Activated T-cell treated with anti-CD3 and anti-CD28 coated beads for 4 hours (primary cell): Measurements from ENCODE around the gene KRTAP5-10.
"Not testable (repeated sequence)": the region's sequence is repeated elsewhere in the genome, so short reads cannot be mapped to it uniquely, and the experiment has no call there.

Experiments used
- DNase-seq: peaks from one replicate; pipeline ENCODE4 v3.0.0-alpha.2; 2020

Gene KRTAP5-10

GRCh38 chr11:71565263-71565662 is at the start of gene KRTAP5-10:
Gene KRTAP5-10 (plus strand): TSS chr11:71565563. CDS start chr11:71565588, 25 bp downstream.
- no peak for DNase-seq

GRCh38 chr11:71518506-71519471 is 46.6 kb upstream of the KRTAP5-10 start:
- DNase-seq: no peak

DNA sequence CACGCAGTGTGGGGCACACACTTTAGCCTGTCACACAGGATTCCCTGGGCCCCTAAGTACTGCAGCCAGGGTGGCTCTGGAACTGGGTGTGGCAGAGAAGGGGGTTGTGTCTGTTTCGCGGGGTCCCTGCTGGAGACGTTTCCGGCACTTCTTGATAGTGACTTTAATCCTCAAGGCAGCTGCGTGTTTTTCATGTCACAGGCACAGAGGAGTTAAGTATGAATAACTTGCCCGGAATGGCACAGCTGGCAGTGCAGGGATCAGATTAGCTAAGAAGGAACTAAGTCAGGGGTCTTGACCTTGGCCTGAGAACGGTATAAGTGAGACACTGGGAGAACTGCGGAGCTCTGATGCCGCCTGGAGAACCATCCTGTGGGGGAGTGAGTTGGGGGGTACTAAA is 45.8 kb upstream of the KRTAP5-10 start:
- no peak for DNase-seq

DNA sequence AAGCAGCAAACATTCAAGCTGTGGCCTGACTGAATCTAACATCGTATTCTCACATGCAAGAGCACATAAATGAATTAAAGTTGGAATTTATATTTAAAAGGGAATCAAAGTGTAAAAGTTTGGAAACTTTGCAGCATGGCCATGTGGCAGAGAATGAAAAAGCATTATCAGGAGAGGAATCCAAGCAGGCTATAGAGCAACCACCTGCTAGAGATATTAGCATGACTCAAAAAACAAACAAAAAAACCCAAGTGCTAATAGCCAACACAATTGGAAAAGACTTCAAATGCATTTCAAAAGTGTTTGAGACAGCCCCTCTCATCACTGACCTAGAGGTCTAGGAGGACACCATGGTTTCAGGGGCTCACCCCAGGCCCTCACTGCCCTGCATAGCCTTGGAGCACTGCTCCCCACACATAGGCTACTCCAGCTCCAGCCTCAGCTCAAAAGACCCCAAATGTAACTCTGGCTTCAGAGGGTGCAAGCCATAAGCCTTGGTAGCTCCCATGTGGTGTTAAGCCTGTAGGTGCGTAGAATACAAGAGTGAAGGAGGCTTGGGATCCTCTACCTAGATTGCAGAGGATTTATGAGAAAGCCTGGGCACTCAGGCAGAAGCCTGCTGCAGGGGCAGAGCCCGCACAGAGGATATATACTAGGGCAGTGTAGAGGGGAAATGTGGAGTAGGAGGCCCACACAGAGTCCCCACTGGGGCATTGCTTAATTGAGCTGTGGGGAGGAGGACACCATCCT is 40.0 kb upstream of the KRTAP5-10 start:
- no peak for DNase-seq

DNA sequence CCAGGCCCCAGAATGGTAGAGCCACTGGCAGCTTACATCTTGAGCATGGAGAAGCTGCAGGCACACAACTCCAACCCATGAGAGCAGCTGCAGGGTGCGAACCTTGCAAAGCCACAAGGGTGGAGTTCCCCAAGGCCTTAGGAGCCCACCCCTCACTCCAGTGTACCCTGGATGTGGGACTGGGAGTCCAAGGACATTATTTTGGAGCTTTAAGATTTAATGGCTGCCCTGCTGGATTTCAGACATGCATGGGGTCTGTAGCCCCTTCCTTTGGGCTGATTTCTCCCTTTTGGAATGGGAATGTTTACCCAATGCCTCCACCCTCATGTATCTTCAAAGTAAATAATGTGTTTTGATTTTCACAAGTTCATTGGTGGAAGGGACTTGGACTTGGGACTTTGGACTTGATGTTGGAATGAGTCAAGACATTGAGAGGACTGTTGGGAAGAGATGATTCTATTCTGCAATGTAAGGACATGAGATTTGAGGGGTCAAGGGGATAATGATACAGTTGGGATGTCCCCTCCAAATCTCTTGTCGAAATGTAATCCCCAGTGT is 39.3 kb upstream of the KRTAP5-10 start:
- no peak for DNase-seq

DNA sequence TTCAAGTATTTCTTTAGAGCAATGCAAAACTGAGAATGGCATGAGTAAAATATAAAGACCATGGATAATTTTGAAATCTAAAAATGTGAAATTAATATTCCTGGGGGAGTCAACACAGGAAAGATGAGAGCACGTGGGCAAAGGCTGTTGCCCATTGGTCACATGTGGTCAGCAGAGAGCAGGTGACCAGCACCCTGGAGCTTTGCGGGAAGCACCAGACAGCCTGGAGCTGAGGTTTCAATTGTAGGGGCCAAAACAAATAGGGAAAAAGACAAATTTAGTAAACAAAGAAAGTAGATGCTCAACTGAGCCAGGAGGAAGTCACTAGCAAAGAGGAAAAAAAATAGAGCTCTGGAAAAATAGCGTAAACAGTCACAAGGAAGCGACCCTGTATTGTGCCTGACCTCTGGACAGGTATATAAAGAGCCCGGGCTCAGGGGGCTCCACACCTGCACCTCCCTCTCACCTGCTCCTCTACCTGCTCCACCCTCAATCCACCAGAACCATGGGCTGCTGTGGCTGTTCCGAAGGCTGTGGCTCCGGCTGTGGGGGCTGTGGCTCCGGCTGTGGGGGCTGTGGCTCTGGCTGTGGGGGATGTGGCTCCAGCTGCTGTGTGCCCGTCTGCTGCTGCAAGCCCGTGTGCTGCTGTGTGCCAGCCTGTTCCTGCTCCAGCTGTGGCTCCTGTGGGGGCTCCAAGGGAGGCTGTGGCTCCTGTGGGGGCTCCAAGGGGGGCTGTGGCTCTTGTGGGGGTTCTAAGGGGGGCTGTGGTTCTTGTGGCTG is 38.4 kb upstream of the KRTAP5-10 start, which contains the start of gene KRTAP5-7:
Gene KRTAP5-7, plus strand, starts transcription at position 472 of the 780 bp plus-strand sequence. Its CDS starts 34 bp downstream, at position 506.
- DNase-seq: not testable (repeated sequence)

GRCh38 chr11:71527576-71528210 is 37.7 kb upstream of the KRTAP5-10 start:
- no peak for DNase-seq

GRCh38 chr11:71530602-71531001 is 34.8 kb upstream of the KRTAP5-10 start:
- no peak for DNase-seq

- no peak for DNase-seq
Observed at GRCh38 chr11:71532036-71532610, 33.2 kb upstream of the KRTAP5-10 start.

GRCh38 chr11:71534711-71535608 is 30.4 kb upstream of the KRTAP5-10 start:
- not testable (repeated sequence) for DNase-seq

GRCh38 chr11:71535825-71536224 is 29.5 kb upstream of the KRTAP5-10 start:
- DNase-seq: no peak

DNA sequence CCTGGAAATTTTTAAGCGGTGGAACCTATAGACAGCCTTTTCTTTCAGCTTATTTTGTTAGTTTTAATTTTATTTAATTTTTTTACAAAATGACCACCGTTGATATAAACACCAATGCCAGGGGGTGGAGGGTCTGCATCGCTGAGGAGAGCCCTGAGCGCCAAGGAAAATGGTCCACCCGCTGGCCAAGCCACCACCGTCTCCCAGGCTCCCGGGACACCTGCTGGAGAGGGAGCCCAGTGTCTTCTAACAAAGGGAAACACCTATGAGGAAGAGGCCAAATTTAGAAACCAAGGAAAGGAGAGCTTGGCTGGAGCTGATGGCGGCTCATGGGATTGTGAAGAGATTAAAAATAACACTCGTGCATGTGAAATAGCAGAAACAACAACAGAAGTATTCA is 27.8 kb upstream of the KRTAP5-10 start:
- no peak for DNase-seq

DNA sequence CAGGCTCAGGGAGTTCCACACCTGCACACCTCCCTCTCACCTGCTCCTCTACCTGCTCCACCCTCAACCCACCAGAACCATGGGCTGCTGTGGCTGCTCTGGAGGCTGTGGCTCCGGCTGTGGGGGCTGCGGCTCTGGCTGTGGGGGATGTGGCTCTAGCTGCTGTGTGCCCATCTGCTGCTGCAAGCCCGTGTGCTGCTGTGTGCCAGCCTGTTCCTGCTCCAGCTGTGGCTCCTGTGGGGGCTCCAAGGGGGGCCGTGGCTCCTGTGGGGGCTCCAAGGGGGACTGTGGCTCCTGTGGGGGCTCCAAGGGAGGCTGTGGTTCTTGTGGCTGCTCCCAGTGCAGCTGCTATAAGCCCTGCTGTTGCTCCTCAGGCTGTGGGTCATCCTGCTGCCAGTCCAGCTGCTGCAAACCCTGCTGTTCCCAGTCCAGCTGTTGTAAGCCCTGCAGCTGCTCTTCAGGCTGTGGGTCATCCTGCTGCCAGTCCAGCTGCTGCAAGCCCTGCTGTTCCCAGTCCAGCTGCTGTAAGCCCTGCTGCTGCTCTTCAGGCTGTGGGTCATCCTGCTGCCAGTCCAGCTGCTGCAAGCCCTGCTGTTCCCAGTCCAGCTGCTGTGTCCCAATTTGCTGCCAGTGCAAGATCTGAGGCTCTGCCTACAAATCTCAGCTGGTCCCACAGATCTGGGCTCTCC is 27.2 kb upstream of the KRTAP5-10 start, which contains the start of gene KRTAP5-8:
Gene KRTAP5-8, plus strand, starts transcription at position 49 of the 689 bp plus-strand sequence. Its CDS starts 31 bp downstream, at position 80.
- DNase-seq: not testable (repeated sequence)

- DNase-seq: no peak
Observed at GRCh38 chr11:71538666-71538990, 26.7 kb upstream of the KRTAP5-10 start.

DNA sequence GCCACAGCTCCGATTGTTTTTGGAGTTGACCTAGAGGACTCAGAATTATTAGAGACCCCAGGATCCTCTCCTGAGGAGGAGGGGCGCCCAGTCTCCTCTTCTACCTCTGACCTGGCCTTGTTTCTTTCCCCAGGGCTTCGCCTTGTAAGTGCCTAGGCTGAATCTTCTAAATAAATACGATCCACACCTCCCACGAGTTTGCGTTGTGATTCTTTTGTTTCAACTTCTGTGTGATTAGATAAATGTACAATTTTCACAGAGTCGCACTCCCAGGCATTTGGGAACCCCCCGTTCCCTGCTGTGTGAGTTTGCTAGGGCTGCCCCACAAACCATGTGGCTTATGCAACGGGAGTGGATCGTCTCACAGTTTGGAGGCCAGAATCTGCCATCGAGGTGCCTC is 26.3 kb upstream of the KRTAP5-10 start:
- no peak for DNase-seq

DNA sequence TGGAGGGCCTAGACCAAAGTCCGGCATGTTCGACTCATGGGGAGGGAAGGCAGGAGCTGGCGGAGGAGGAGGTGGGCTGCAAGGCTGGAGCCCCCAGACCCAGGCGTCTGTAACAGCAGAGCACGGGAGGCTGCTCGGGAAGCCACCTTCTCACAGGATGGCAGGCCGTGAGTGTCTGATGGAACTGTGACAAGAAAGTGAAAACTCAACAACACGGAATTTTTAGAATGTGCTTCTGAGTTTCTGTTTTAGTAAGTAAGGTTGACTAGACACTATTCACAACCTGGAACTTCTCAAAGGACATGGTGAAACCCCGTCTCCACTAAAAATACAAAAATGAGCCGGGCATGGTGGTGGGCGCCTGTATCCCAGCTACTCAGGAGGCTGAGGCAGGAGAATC is 25.4 kb upstream of the KRTAP5-10 start:
- DNase-seq: not testable (repeated sequence)

GRCh38 chr11:71540521-71541304 is 24.6 kb upstream of the KRTAP5-10 start:
- DNase-seq: not testable (repeated sequence)

- no peak for DNase-seq
Observed at GRCh38 chr11:71542382-71542781, 23.0 kb upstream of the KRTAP5-10 start.
